GM21526 (cell line): ENCODE measurements around the gene C6orf58.
"Not testable (repeated sequence)": the region's sequence is repeated elsewhere in the genome, so short reads cannot be mapped to it uniquely, and the experiment has no call there.

ENCODE experiments used
- ATAC-seq: cut with Tn5 transposase; IDR thresholded peaks from one replicate; pipeline ENCODE4 v1.9.1; 2021; ENCODE audit warnings: moderate library complexity; ENCODE audit not compliant: unreplicated experiment, low FRiP score

C6orf58 gene

DNA sequence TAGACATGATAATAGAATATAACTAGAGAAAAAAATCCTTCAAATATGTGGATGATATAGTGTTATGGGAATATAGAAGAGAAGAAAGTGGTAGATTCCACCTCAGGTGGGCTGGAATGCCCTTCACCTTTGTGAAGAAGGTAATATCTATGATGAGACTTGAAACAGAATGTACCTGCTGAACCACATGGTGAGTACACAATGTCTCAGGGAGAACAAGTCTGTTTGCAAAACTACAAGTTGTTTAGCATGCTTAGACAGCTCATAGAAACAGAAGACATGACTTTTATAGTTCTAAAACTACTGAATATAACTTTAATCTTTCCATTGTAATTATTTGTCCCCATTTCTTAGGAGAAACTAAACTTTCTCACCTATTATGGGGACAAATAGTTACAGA lies 12.2 kb downstream of the C6orf58 start:
- ATAC-seq, result no peak

DNA sequence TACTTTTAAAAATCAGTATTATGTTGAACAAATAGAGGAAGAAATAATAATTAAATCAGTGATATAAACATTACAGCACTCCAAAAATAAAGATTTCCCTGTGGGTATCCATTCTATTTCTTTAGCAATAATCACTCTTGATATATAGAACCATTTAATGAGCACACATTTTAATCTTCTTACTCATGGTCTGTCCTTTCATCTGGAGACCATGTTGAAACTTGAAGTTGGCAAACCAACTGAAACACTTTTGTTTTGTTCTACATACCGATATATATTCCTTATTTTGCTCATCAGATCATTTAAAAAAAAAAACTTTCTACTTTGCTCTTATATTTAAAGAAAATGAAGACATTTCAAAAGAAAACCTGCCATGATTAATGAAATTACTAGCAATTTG lies 13.4 kb downstream of the C6orf58 start:
- ATAC-seq, result no peak

DNA sequence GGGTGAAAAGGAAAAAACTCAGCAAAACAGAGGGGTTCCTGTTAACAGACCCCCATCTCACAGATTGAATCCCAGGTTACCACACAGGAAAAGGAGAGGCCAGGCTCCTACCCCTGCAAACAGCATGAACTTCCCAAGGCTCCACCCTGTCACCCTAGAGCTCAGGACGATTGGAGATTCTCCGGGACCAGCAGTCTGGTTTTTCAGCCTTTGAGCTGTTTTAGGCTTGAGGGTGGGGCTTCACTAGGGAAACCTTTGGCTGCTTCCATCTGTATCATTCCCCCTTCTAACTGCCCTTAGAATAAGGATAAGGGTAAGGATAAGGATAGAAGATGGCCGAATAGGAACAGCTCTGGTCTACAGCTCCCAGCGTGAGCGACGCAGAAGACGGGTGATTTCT lies 16.0 kb downstream of the C6orf58 start:
- ATAC-seq, result no peak

DNA sequence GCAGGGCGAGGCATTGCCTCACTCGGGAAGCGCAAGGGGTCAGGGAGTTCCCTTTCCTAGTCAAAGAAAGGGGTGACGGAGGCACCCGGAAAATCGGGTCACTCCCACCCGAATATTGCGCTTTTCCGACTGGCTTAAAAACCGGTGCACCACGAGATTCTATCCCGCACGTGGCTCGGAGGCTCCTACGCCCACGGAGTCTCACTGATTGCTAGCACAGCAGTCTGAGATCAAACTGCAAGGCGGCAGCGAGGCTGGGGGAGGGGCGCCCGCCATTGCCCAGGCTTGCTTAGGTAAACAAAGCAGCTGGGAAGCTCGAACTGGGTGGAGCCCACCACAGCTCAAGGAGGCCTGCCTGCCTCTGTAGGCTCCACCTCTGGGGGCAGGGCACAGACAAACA lies 16.5 kb downstream of the C6orf58 start:
- not testable (repeated sequence) for ATAC-seq

DNA sequence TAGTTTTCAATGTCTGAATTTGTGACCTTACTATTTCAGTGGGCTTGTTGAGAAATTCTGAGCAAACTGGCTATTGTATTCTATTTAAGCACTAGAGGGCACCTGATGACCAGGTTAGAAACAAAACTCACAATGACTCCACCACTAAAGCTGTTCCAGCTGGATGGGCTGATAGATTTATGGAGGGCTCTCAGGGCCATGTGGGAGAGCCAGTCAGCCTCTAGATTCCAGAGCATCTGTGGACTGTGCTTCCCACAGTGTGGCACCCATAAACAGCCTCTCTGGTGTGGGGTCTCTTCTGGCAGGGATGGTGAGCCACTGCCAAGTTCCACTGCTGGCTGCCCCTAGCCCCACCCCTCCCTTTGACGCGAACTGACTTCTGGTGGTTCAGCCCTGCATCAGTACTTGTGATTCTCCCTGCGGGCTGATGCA lies 29.2 kb downstream of the C6orf58 start:
- no peak for ATAC-seq

DNA sequence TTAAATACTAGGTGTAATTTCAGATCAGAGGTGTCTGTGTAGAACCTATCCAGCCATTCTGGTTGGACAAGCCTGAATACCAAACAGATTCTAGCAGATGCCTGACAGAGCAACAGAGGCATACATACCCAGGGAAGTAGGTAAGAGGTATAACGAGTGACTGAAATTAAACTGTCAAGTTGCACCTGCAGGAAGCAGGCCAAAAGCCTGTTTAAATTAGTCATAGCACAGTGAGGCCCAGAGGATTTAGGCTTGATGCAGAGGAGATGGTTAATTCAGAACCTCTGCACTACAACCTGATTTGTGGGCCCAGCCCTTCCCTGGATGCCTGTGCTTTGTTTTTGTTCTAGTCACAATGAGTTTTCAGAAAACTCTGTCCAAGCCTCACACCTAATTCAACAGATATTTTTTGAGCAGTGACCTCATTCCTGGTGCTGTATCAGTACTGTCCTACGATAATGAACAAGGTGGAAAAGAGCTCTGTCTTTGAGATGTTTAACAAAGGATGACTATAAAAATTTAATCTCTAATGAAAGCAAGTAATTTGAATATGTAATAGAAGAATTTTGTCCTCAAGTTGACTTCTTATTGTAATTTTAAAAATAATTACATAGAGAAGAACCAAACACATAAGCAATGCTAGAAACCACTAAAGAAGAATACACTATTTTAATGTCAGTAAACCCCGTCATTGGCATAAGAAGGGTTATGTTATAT lies 31.7 kb downstream of the C6orf58 start:
- no peak for ATAC-seq

DNA sequence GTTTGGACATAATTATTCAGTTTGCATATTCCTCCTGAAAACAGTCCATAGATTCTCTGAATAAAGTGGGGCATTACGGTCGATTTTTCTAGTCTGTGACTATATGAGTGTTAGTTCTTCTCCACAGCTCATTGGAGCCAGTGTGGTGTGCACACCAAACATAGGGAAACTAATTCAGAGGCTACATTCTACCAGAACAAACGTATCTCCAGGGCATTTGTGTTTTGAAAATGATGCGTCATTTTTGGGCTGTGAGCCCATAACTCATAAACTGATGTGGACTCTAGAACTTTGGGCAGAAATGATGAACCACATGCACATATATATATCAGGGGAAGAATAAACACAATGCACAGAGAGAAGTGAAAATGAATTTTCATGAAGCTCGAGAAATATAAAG lies 41.8 kb downstream of the C6orf58 start:
- ATAC-seq, result no peak

DNA sequence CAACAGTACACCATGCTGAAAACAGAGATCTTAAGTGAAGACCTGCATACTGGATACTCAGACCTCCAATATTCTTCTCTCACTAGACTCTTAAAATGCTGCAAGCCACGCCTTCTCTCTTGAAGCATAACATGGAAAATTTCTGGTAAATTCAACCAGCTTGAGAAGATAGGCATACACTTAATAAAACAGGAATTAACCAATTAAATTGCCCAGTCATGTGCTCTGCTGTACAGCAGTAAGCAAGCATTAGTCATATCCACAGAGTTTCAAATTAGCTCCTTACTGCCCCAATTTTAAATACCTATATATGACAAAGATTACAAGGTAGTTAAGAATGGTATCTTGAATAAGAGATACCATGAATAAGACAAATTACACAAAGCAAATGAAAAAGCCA lies 53.8 kb downstream of the C6orf58 start:
- ATAC-seq, result no peak

DNA sequence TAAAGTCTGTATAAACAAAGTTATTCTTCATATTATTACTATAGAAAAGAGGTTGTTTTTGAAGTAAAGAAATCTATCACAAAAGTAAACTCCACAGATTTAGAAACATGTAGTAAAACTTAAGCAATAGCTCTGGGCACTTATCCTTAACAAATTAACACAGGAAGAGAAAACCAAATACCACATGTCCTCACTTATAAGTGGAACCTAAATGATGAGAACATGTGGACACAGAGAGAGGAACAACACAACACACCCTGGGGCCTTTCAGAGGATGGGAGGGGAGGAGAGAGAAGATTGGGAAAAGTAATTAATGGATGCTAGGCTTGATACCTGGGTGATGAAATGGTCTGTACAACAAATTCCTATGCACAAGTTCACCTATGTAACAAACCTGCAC lies 57.2 kb downstream of the C6orf58 start:
- no peak for ATAC-seq

DNA sequence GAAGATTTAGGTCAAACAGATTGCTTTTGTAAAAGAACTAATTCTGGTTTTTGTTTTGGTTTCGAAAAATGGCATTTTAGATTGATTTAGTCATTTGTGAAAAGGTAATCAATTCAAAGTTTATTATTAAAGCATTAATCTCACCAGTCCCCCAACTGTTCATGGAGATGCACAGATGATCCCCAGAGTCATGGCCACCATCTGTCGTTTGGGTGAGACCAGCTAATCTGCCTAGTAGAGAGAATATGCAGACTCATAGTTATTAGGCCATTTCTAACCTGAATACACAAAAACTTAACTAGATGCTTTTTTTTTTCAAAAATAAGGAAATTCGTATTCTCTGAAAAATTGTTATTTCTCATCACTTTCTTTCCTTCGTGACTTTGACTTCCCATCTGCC lies 58.1 kb downstream of the C6orf58 start:
- no peak for ATAC-seq

DNA sequence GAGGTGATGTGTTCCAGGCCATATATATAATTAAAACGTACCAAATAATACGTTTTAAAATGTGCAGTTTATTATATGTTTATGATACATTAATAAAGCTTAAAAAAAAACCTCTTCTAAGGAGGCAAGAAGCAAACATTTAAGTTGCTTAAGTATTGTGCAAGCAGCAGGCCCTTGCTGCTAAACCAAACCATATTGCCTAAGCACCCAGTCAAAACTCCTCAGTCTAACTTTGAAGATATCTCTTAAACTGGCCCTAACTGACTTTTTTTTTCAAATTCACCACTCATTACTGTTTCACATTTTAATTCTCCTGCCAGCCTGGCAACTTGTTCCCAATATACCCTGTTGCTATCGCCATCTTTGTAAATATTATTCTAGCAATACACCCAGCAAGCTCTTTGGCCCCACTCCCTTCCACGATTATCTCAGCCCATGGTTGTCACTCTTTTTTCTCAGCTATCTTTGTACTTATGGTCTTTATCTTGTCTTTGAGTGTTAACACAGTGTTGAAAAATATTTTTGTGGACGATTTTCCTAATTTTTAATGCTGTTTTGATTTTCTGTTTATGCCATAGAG lies 60.9 kb downstream of the C6orf58 start:
- ATAC-seq, result no peak
